Stimulated activated CD8-positive, alpha-beta memory T cell treated with anti-CD3 and anti-CD28 coated beads, Interleukin-7, amount 100 ng/mL, for 4 hours (primary cell): Measurements from ENCODE around the gene SLA2.
"Not testable (repeated sequence)": the region's sequence is repeated elsewhere in the genome, so short reads cannot be mapped to it uniquely, and the experiment has no call there.

ENCODE experiments used
- DNase-seq, 2 donors: peaks; one replicate each; pipeline ENCODE4 v3.0.0-alpha.2; 2020; ENCODE audit warnings: low read depth in 2 of 2

SLA2 gene

GRCh38 chr20:36645353-36645752 is 643 bp downstream of the SLA2 start:
- no peak for DNase-seq

GRCh38 chr20:36644706-36645095 is 1.3 kb downstream of the SLA2 start:
- peak; percentile 47 to 55 for DNase-seq

- peak; percentile 58 for DNase-seq
These were observed 1.8 kb downstream of the SLA2 start for GRCh38 chr20:36644032-36644705.

GRCh38 chr20:36642136-36642535 is 3.9 kb downstream of the SLA2 start:
- DNase-seq: no peak

- no peak for DNase-seq
These were observed 4.5 kb downstream of the SLA2 start for GRCh38 chr20:36641506-36641843.

- DNase-seq: not testable (repeated sequence)
These were observed 7.1 kb downstream of the SLA2 start for GRCh38 chr20:36638876-36639400.

GRCh38 chr20:36634342-36634741 is 11.7 kb downstream of the SLA2 start:
- DNase-seq: no peak

- no peak for DNase-seq
These were observed 12.7 kb downstream of the SLA2 start for GRCh38 chr20:36633285-36633772.

GRCh38 chr20:36632487-36633284 is 13.3 kb downstream of the SLA2 start:
- no peak for DNase-seq

- no peak for DNase-seq
These were observed 13.9 kb downstream of the SLA2 start for GRCh38 chr20:36632147-36632486.

GRCh38 chr20:36631646-36632045 is 14.3 kb downstream of the SLA2 start:
- DNase-seq: no peak

- peak in 1 of 2 donors; percentile 39 for DNase-seq
These were observed 16.0 kb downstream of the SLA2 start for GRCh38 chr20:36629719-36630681.

GRCh38 chr20:36628076-36628475 is 17.9 kb downstream of the SLA2 start:
- DNase-seq: peak in 1 of 2 donors; percentile 33

GRCh38 chr20:36624944-36625324 is 21.1 kb downstream of the SLA2 start:
- no peak for DNase-seq

GRCh38 chr20:36624068-36624943 is 21.7 kb downstream of the SLA2 start:
- DNase-seq: no peak

- no peak for DNase-seq
These were observed 22.6 kb downstream of the SLA2 start for GRCh38 chr20:36623444-36623843.

GRCh38 chr20:36620917-36621316 is 25.1 kb downstream of the SLA2 start:
- DNase-seq: no peak

- DNase-seq: no peak
These were observed 31.0 kb downstream of the SLA2 start for GRCh38 chr20:36614781-36615557.

GRCh38 chr20:36613974-36614373 is 32.0 kb downstream of the SLA2 start:
- DNase-seq: no peak

- no peak for DNase-seq
These were observed 34.4 kb downstream of the SLA2 start for GRCh38 chr20:36611625-36612024.
